NCI-H510A treated with DMSO at 0.1 percent for 48 hours (cell line): ENCODE results near the gene SHE.
A peak's percentile ranks its signal among the peaks of the same experiment; 100 is the strongest.

Experiments
- DNase-seq: peaks from one replicate; lab custom pipeline; 2025; lab: John Stamatoyannopoulos, UW

SHE gene

DNA sequence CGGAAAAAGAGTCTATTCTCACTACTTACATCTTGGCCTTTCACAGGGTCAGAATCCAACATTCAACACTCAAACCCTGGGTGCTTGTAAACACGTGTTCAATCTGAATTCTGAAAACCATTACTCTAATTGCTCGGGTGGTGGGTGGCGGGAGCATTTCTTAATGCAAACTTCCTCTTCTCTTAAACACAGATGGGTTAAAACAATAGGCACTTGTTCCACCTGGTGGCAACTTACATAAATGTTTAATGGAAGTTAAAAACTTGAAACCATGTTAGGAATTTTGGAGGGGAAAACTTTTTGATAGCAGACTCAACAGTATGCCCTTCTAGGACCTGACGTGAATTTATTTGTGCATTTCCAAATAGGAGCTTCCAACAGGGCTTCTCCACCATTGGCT is 23.6 kb downstream of the SHE start:
- DNase-seq = no peak

DNA sequence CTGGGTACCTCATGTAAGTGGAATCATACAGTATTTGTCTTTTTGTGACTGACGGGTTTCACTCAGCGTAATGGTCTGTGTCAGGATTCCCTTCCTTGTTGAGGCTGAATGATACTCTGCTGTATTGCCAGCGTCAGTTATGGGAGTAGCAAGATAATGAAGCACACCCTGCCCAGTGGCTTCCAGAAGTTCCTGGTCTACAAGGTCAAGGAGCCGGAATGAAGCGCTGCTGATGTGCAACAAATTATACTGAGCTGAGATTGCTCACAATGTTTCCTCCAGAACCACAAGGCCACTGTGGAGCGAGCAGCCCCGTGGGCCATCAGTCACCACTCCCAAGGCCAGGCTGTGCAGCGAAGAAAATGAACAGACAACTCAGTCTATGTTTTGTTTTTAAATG is 24.2 kb downstream of the SHE start:
- DNase-seq = no peak

DNA sequence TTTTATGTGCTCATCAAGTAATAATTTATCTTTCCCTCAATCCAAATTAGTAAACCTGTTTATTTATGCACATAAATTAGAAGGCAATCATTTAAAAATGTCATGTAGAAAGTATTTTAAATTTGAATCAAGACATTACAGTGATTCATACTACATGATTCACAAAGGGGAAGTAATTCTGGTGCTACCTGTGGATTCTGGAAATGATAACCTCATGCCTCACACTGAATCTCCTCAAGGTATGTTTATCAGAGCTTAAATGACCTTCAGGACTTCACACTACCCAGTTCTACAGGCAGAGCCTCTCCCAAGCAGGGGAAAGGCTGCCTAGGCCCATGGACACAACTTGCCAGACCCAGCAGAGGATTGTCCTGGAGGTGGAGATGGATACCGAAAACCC is 25.4 kb downstream of the SHE start:
- DNase-seq = no peak

GRCh38 chr1:154474802-154475201 is 27.4 kb downstream of the SHE start:
- DNase-seq = no peak

DNA sequence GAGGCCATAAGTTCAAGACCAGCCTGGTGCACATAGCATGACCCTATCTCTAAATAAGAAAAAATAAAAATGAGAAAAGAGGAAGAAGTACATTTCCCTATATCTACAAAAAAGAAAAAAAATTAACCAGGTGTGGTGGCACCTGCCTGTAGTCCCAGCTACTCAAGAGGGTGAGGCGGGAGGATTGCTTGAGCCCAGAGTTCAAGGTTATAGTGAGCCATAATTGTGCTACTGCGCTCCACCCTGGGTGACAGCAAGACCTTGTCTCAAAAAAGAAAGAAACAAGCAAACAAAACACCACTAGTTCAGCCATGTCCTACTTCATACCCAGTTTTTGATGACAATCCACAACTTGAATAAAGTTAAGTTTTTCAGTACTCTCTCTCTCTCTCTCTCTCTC is 30.9 kb downstream of the SHE start:
- DNase-seq = no peak

GRCh38 chr1:154469844-154470560 is 32.2 kb downstream of the SHE start:
- peak; percentile 29 for DNase-seq

GRCh38 chr1:154468535-154469250 is 33.5 kb downstream of the SHE start:
- DNase-seq = no peak

DNA sequence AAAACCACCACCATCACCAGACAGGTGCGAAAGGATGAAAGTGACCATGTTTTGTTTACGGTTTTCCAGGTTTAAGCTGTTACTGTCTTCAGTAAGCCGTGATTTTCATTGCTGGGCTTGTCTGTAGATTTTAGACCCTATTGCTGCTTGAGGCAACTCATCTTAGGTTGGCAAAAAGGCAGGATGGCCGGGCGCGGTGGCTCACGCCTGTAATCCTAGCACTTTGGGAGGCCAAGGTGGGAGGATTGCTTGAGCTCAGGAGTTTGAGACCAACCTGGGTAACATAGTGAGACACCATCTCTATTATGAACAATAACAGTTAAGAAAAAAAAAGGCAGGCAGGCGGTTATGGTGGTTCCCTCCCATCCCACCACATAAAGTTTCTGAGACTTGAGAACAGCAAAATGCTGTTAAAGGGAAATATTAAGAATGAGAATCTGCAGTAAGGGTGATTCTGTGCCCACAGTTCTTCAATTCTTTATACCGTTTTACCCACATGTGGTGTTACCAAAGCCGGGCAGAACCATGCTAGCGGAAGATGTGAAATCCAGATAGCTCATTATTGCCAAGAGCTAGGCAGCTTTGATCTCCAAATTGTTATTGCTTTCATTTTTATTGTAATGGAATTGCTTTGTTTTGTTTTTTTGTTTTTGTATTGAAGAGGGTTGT is 34.6 kb downstream of the SHE start:
- no peak for DNase-seq

DNA sequence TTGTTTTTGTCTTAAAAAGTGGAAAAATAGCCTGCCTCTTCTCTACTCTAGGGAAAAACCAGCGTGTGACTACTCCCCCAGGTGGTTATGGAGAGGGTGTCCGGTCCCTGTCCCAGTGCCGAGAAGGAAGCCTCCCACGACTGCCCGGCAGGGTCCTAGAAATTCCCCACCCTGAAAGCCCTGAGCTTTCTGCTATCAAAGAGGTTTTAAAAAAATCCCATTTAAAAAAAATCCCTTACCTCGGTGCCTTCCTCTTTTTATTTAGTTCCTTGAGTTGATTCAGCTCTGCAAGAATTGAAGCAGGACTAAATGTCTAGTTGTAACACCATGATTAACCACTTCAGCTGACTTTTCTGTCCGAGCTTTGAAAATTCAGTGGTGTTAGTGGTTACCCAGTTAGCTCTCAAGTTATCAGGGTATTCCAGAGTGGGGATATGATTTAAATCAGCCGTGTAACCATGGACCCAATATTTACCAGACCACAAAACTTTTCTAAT is 35.2 kb downstream of the SHE start:
- no peak for DNase-seq

GRCh38 chr1:154466206-154466605 is 36.0 kb downstream of the SHE start:
- no peak for DNase-seq

DNA sequence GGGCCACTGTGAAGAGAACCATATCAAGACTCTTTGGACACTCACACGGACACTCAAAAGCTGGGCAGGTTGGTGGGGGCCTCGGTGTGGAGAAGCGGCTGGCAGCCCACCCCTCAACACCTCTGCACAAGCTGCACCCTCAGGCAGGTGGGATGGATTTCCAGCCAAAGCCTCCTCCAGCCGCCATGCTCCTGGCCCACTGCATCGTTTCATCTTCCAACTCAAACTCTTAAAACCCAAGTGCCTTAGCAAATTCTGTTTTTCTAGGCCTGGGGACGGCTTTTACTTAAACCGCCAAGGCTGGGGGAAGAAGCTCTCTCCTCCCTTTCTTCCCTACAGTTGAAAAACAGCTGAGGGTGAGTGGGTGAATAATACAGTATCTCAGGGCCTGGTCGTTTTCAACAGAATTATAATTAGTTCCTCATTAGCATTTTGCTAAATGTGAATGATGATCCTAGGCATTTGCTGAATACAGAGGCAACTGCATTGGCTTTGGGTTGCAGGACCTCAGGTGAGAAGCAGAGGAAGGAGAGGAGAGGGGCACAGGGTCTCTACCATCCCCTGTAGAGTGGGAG is 36.5 kb downstream of the SHE start:
- DNase-seq = no peak

- no peak for DNase-seq
Measured at GRCh38 chr1:154463512-154463990, 38.7 kb downstream of the SHE start.

- DNase-seq = no peak
Measured at GRCh38 chr1:154460695-154461260, 41.4 kb downstream of the SHE start.

DNA sequence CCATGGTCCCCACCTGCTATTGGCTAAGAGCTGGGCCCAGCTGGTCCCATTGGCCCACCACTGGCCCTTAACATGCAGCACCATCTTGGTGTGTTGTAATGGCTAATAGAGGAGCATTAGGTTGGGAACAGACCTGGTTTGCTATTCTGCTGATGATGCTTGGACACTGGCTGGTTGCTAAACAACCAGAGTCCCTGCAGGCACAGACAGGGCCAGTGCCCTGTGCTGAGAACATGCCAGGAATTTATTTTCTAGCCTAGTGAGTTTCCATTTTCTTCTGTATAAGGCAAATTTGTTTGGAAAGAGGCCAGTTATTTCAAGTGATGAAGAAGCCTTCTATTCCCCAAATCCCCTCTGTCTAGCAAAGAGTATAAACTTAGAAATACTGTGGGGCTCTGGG is 43.1 kb downstream of the SHE start:
- DNase-seq = no peak

- no peak for DNase-seq
Measured at GRCh38 chr1:154456631-154457030, 45.6 kb downstream of the SHE start.

DNA sequence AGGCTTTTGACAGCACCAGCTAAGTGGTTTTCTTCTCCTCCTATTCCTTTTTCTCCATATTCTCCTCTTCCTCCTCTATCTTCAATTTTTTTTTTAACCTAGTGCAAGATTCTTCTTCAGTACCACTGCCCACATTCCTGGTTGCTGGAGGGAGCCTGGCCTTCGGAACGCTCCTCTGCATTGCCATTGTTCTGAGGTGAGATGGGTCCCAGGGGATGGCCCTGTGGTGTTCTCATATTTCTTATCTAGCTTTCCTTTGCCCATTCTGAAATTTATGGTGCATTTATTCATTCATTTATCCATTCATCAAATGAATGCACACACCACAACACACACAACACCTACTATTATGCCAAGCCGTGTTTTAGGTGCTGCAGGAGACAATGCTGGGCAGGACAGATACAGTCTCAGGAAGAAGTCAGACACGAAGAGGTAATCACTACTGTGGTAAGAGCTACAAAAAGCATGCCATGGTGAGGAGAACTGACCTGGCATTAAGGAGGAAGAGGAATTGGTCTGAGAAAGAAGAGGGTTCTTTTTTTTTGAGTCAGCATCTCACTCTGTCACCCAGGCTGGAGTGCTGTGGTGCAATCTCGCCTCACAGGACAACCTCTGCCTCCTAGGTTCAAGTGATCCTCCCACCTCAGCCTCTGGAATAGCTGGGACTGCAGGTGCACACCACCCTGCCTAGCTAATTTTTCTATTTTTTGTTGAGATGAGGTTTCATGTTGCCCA is 47.7 kb downstream of the SHE start:
- DNase-seq = no peak

DNA sequence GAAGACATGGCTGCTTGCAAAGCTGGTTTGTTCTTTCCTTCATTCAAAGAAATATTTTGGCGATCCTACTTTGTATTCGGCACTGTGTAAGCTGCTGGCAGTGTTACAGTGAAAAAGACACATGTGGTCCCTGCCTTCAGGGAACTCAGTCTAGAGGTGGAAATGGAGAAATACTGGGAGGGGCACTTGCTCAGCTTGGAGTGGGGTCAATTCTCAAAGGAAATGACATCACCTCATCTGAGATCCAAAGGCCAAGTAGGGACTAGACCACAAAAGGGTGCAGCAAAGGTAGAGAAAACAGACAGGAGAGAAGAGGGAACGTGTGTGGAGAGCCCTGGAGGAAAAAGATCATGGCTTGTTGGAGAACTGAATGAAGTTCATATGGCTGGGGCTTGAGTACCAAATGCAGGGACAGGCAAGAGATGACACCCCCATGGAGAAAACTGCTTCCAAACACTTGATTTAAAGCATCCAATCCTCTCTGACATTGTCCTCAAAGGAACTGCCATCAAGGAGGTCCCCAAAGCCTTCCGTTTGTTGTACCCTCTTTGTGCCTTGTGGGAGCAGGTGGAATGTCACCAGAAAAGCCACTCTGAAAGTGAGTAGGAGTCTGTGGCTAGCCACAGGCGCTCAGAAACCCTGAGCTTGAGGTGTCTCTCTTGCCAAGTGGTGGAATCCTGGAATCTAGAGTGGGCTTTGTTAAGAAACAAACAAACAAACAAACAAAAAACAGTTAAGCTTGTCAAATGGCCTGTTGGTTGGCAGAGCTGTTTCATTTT is 48.4 kb downstream of the SHE start:
- DNase-seq = no peak

DNA sequence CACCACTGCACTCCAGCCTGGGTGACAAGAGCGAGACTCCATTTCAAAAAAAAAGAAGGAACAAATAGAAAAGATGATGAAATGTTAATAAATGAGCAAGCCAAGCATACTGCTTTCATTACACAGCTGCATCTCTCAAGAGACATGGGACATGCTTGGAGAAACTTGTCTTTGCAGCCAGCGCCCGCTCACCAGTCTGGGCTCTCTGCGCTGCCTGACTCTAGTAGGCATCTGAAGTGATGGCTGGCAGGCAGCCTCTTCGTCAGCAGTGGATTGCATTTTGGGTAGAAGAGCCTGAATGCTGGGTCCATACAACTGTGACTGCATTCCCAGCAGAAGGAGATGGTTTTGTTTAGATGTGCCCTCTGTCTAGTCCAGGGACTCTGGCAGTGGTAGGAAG is 49.1 kb downstream of the SHE start:
- DNase-seq = no peak

- DNase-seq = no peak
Measured at GRCh38 chr1:154448331-154448811, 53.8 kb downstream of the SHE start.

- no peak for DNase-seq
Measured at GRCh38 chr1:154446789-154447188, 55.4 kb downstream of the SHE start.

GRCh38 chr1:154446292-154446691 is 55.9 kb downstream of the SHE start:
- no peak for DNase-seq
